AG09309 (cell line): ENCODE measurements around the gene TPPP3.

Experiments used
- DNase-seq: peaks from one replicate; pipeline ENCODE4 v3.0.0-alpha.2; 2010; ENCODE audit warnings: low read depth
- H3K4me3 ChIP-seq: 2 replicates; pipeline ENCODE4 v1.5.1; 2011; ENCODE audit warnings: mild to moderate bottlenecking, low read depth, low read length, moderate library complexity; ENCODE audit not compliant: control insufficient read depth
- CTCF ChIP-seq: IDR thresholded peaks from 2 replicates; pipeline ENCODE4 v1.5.1; 2011; ENCODE audit warnings: mild to moderate bottlenecking, low read depth, low read length, inconsistent platforms; ENCODE audit not compliant: insufficient read depth, control insufficient read depth; ENCODE audit errors: missing control alignments

TPPP3 gene

GRCh38 chr16:67393111-67393787, at the start of gene TPPP3:
TSS of gene TPPP3 (minus strand) at chr16:67393498. CDS start at chr16:67391111, 2,387 bp downstream.
- TF ChIP-seq CTCF, result peak; percentile 61
- DNase-seq, result no peak
- peak within 1 kb of the TSS; percentile 33 for H3K4me3 ChIP-seq

- no peak for DNase-seq
- no peak for TF ChIP-seq CTCF
- H3K4me3 ChIP-seq, result no peak overlapping the region
Observed at GRCh38 chr16:67442581-67443255, 49.4 kb upstream of the TPPP3 start.

GRCh38 chr16:67441907-67442306, 48.6 kb upstream of the TPPP3 start:
- DNase-seq, result no peak
- TF ChIP-seq CTCF, result no peak
- no peak overlapping the region for H3K4me3 ChIP-seq

GRCh38 chr16:67441271-67441753, 48.0 kb upstream of the TPPP3 start:
- no peak for DNase-seq
- no peak overlapping the region for H3K4me3 ChIP-seq
- no peak for TF ChIP-seq CTCF

GRCh38 chr16:67438824-67439393, 45.6 kb upstream of the TPPP3 start:
- DNase-seq, result no peak
- no peak for TF ChIP-seq CTCF
- H3K4me3 ChIP-seq, result no peak overlapping the region

- TF ChIP-seq CTCF, result no peak
- DNase-seq, result no peak
- no peak overlapping the region for H3K4me3 ChIP-seq
Observed at GRCh38 chr16:67438098-67438791, 44.9 kb upstream of the TPPP3 start.
